Raji (cell line): Measurements from ENCODE around the gene MYBBP1A.

Source experiments
- POLR2A ChIP-seq: IDR thresholded peaks from 2 replicates; pipeline ENCODE4 v1.6.1; 2011; ENCODE audit warnings: low read depth, low read length, control low read depth; ENCODE audit not compliant: insufficient read depth

The MYBBP1A gene

DNA sequence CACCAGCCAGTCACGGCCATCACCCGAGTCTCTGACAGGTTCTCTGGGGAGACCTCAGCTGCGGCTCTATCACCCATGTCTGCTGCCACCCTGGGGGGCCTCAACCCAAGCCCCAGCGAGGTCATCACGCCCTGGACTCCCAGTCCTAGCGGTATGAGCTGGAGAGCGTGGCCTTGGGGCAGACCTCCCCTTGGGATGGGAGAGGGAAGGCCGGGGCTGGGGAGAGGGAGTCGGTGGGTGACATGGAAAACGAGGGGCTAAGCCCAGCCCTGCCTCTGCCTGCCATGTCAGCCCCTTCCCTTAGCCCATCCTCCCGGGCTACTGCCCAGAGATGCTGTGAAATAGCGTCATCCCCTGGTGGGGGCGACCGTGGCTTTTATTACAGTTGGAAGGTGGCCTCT is 37.8 kb upstream of the MYBBP1A start:
- no peak for TF ChIP-seq POLR2A

DNA sequence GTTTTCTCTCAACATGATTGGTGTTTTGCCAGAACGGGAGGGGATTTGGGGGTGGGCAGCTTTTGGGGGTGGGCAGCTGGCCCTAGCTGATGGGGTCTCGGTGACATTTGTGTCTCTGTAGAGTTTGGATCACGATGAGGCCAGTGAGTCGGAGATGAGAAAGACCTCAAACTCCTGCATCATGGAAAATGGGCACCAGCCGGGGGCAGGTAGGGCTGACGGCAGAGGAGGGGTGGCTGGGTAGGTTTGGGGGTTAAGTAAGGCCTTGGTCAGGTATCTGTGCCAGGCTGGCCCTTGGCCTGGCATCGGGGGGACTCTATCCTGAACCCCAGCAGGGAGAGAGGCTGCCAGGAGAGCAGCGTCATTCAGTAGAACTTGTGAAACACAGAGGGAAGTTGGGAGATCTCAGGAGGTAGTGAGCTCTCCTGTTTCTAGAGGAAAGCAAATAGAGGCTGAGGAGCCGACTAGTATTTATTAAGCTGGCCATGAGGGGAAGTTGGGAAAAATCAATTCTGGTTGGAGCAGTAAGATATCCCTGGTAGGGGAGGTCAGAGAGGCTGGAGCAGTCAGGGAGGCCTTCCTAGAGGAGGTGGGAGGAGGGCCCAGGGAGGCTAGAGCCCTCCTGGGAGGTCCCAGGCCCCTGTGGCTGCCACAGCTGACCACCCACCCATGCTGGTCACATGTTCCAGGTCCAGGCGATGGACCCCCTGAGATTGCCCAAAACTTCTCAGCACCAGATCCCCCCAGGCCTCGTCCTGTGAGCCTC is 37.2 kb upstream of the MYBBP1A start:
- no peak for TF ChIP-seq POLR2A

DNA sequence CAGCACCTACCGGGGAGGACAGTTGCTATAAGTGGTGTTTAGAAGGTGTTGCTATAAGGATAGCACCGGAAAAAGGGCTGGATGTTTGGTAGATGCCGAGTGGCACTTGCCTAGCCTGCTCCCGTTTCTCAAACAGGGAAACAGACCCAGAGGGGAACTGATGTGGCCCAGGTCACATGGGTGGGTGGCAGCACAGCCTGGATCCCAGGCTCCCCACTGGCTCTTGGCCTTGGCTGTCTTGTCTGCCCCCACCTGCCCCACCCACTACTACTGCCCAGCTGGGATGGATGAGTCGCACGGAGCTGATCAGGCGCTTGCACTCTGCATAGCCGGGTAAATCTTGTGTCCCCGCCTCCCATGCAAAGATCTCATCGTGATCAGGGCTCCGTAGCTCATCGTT is 36.3 kb upstream of the MYBBP1A start:
- TF ChIP-seq POLR2A = no peak

DNA sequence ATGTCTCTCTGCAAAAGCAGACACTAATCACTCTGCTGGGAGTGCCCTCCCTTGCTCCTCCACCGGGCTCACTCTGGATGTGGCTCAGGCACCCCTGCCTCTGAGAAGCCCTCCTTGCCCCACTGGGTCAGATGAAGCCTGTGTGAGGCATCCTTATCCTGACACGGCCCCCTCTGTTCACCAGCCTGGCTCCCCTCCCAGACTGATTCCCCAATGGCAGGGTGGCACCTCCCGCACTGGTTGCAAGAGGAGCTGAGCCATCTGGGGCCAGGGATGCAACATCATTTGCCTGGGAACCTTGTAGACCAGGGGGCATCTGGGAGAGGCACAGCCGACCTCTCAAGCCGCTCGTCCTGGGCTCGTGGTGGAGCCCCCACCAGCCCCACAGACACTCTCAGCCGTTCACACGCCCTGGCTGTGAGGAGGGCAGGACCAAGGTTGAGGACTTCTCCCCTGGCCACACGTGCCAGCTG is 35.8 kb upstream of the MYBBP1A start:
- TF ChIP-seq POLR2A = no peak

DNA sequence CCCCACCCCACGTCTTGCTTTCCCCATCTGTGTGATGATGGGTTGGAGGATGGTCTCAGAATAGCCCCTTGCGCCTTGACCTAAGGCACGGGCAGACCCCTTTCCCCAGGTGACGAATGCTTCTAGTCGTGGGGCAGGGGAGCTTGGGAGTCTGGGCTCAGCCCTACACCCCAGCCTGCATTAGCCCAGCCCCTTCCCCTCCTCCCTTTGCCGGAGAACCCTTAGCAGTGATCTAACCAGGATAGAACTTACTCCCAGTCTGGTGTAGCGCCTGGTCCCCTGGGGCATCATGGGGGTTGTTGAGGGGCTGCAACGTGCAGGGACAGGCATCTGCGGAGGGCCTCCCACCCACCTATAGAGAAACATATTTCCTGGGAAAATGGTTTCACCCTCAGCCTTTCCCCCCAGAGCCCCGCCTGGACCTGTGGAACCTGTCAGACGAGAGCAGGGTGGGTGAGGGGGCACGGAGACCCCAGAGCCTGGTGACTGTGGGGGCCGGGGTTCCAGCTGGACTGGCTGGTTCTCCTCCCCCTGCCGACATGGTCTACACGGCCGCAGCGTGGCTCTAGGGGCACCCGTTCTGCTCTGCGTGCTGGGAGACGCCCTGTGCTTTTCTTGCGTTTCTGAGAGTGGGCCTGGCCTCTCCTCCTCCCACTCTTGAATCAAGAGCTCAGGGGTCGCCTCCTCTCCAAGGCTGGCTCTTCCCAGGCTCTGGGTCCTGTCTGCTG is 33.9 kb upstream of the MYBBP1A start:
- TF ChIP-seq POLR2A = no peak

DNA sequence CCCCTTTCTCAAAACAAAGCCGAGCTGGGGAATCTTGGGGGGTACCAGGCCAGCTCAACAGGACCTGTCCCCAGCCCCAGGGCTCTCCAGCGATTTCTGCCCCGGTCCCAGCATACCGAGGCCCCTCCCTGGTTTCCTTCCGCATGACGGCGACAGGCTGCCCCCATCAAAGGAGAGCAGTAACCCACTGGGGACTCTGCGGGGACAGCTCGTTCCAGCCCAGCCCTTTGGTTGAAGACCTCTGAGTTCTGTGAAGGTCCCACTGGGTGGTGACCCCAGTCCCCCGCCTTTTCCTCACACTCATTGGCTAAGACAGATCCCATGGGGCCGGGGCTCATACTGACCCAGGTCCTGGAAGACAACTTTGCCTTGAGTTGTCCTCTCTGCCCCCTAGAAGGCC is 33.2 kb upstream of the MYBBP1A start:
- TF ChIP-seq POLR2A = no peak

DNA sequence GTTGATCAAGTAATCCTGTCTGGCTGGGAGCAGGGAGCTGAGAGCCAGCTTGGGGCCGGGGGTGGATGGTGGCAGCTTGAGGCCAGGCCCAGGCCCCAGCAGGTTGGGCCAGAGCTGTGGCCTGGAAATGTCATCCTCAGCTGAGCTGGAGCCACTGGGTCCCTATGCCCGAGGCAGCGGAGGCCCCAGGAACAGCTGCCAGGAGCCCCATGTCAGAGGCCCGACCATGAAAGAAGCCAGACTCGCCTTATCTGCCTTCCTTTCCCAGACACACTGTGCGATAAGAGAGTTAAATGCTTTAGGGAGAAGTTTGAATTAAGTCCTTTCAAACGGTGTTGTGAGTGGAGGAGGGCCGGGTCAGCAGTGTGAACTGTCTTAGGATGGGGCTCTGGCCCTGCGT is 32.6 kb upstream of the MYBBP1A start:
- TF ChIP-seq POLR2A = no peak

DNA sequence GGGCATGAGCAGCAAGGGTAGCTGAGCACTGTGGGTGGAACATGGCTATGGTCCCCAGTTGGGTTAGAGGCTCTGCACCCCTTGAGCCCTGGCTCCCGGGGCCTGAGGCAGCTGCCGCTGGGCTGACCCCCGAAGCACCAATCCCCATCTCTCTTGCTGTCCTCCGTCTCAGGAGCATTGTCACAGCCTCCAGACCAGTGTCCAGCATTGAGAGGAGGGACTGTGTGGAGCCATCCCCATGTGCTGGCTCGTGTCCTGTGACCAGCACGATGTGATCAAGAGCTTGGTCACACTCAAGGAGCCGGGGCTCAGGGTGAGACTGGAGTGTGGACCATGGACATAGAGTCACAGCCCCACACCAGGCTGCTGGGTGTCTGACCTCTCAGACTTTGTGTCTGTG is 32.0 kb upstream of the MYBBP1A start:
- TF ChIP-seq POLR2A = no peak

DNA sequence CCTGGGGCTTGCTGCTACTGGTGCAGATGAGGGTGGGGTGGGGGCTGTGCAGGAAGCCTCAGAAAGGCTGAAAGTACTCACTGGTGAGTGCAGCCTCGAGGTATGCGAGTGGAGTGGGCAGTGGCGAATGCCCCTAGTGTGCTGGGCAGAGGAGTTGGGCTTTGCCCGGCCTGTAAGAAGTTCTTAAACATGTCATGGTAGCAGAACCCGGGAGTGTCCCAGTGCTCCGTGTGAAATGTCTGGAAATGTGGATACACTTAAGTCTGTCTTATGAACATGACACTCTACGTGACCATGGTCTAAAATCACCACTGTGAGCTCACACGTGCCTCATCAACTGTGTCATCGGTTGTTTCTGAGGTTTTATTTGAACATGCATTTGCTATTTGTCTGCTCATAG is 30.9 kb upstream of the MYBBP1A start:
- TF ChIP-seq POLR2A = no peak

DNA sequence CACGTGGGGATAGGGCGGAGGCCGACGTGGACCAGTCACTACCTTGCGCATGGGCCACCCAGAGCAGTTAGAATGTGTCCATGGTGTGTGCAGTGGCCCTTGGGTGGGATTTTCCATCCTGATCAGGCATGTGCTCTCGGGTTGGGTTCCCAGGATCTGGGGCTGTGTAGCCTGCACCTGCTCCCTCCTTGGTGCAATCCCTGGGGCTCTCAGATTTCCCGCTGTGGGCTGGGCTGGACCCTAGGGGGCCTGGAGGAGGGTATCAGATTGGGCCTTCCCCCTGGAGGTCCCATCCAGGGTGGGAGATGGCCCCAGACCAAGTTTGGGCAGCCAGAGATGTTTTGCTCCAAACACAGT is 30.4 kb upstream of the MYBBP1A start:
- no peak for TF ChIP-seq POLR2A

DNA sequence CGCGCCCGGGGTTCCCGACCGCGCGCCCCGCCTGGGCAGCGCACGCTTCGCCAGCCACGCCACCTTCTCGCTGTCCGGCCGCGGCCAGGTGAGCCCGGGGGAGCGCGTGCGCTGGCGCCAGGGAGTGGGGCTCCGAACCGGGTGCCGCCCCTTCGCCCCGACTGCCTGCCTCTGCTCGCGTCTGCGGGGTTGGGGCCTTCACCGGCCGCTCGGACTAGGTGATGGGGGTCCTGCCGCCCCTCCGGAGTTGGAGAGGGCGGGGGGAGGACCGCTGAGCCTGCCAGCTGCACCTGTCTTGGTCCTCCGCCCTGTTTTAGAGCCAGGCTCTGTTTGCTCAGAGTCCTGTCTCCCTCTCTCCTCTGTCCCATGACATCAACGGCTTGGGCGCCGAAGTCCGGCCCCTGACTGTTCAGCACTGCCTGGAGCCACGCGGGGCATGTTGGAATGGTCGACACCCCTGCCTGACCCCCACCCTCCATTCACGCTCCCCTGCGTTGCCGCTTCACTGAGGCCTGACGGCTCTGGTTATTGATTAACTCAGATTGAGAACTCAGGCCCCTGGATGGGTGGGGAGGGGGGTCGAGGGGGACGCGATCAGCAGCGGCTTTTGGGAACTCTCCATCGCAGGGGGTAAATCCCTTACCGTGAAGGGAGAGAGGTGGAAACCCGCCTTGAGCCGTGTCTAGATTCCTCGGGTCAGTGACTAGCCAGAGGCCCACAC is 29.9 kb upstream of the MYBBP1A start:
- TF ChIP-seq POLR2A = no peak

DNA sequence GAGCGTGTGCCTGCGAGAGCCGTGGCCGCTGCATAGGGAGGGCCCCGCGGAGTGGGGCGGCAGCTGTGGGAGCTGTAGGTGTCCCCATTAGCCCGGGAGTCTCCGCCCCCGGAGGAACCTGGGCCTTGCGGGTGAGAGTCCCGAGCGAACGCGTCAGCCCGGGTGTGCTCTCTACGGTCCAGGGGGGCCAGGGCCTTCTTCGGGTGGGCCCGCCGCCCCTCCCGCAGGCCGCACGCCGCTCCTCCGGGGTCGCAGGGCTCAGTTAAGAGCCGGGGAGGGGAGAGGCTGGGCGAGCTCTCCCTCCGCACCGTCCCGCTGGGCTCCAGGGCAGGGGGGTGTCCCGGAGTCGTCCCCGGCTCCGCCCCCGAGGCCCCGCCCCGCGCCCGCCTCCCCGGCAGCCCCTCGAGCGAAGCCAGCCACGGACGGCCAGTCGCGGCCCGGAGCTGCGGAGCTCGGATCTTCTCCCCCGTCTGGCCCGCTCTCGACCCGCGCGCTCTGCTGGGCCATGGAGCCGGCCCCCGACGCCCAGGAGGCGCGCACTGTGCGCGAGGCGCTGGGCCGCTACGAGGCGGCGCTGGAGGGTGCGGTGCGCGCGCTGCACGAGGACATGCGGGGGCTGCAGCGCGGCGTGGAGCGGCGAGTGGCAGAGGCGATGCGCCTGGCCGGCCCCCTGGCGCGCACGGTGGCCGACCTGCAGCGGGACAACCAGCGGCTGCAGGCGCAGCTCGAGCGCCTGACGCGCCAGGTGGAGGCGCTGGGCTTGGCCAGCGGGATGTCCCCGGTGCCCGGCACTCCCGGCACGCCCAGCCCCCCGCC is 29.1 kb upstream of the MYBBP1A start, which contains the start of gene SMTNL2:
SMTNL2 (plus strand) TSS at position 429 of the 816 bp plus-strand sequence; CDS start at position 506, 77 bp downstream.
- TF ChIP-seq POLR2A = no peak

DNA sequence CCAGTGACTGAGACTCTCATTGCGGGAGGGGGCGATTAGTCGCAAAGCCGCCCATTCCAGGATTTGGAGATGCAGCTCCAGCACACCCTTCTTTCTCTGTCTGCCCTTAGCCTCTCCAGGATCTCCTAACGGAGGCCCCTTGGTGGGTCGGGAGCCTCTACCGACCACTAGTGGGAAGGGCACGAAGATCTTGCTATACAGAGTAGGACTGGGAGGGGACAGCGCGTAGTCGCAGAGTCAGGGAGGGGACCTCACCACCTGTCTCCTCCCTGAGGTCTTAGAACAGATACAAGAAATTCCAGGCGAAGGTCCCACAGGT is 28.6 kb upstream of the MYBBP1A start:
- TF ChIP-seq POLR2A = no peak

DNA sequence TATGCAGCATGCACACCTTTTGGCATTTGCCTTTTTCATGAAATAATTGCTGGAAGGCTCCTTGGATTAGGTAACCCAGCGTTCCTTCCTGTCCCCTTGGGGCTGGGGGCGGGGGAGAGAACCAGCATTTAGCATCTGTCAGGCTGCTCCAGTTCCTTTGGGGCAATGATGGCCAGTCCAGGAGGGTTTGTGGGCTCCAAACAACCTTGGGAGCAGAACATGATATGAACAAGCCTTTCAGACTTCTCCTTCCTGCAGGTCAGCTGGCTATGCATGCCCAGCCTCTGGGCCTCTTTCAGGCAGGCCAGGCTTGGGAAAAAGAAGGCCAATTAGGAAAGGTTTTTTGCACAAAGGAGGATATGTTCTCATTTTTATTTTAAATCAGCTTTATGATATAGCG is 28.0 kb upstream of the MYBBP1A start:
- TF ChIP-seq POLR2A = no peak

DNA sequence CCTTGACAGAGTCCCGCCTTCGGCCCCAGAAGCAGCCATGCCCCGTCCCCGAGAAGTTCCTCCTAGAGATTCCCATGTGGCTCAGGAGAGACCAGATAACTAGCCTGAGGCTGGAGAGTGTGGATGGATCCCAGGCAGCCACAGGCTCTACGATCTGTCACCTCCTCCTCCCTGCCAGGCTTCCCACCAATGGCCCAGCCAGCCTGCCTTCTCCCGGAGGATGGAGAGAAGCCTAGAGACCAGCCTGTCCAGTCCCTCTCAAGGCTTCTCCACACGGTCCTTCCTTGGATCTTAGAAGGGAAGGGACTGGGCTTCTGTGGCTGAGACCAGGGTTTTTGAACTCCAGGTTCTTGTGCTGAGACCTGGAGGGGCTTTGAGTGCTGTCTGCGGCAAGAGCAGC is 27.5 kb upstream of the MYBBP1A start:
- no peak for TF ChIP-seq POLR2A
